ENCODE measurements around the gene ZBTB20. TPM values are rescaled to one million over a fixed set of nuclear protein-coding genes. Genes with fewer than 3 reads are reported as not detected.

Gene ZBTB20
- total RNA-seq, 6 experiments from 2014 or later = 8.0 to 14.1 (median 10.4) TPM

GRCh38 chr3:115151921-115152320 lies 4.8 kb upstream of the ZBTB20 start:
- peaks cover 2% of the 10 kb centered on the region for H3K27me3 Mint-ChIP-seq (ENCODE audit: insufficient read depth)
- no peaks in the 10 kb centered on the region for H3K9me3 Mint-ChIP-seq
- H3K36me3 Mint-ChIP-seq (ENCODE audit: low read depth) = no peaks in the 10 kb centered on the region
- H3K4me3 Mint-ChIP-seq = no peak overlapping the region
- no peak overlapping the region for H3K27ac Mint-ChIP-seq
- peaks cover 6% of the 10 kb centered on the region; the same call in 1 of the 2 replicates for H3K4me1 Mint-ChIP-seq (ENCODE audit: low read depth)
- no peak for DNase-seq
- TF ChIP-seq, protein P1, sequence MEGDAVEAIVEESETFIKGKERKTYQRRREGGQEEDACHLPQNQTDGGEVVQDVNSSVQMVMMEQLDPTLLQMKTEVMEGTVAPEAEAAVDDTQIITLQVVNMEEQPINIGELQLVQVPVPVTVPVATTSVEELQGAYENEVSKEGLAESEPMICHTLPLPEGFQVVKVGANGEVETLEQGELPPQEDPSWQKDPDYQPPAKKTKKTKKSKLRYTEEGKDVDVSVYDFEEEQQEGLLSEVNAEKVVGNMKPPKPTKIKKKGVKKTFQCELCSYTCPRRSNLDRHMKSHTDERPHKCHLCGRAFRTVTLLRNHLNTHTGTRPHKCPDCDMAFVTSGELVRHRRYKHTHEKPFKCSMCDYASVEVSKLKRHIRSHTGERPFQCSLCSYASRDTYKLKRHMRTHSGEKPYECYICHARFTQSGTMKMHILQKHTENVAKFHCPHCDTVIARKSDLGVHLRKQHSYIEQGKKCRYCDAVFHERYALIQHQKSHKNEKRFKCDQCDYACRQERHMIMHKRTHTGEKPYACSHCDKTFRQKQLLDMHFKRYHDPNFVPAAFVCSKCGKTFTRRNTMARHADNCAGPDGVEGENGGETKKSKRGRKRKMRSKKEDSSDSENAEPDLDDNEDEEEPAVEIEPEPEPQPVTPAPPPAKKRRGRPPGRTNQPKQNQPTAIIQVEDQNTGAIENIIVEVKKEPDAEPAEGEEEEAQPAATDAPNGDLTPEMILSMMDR (IDR thresholded peaks at IDR 0.05) = no peak

- H3K4me3 Mint-ChIP-seq = peak overlapping the region; percentile 91
- no peaks in the 10 kb centered on the region for H3K27me3 Mint-ChIP-seq (ENCODE audit: insufficient read depth)
- no peaks in the 10 kb centered on the region for H3K36me3 Mint-ChIP-seq (ENCODE audit: low read depth)
- peak overlapping the region; percentile 97 for H3K27ac Mint-ChIP-seq
- DNase-seq = no peak
- TF ChIP-seq, protein P1 (IDR thresholded peaks at IDR 0.05) = no peak
- peaks cover 23% of the 10 kb centered on the region for H3K4me1 Mint-ChIP-seq (ENCODE audit: low read depth)
- H3K9me3 Mint-ChIP-seq = no peaks in the 10 kb centered on the region
Observed at GRCh38 chr3:115148142-115148790, 1.2 kb upstream of the ZBTB20 start.

DNA sequence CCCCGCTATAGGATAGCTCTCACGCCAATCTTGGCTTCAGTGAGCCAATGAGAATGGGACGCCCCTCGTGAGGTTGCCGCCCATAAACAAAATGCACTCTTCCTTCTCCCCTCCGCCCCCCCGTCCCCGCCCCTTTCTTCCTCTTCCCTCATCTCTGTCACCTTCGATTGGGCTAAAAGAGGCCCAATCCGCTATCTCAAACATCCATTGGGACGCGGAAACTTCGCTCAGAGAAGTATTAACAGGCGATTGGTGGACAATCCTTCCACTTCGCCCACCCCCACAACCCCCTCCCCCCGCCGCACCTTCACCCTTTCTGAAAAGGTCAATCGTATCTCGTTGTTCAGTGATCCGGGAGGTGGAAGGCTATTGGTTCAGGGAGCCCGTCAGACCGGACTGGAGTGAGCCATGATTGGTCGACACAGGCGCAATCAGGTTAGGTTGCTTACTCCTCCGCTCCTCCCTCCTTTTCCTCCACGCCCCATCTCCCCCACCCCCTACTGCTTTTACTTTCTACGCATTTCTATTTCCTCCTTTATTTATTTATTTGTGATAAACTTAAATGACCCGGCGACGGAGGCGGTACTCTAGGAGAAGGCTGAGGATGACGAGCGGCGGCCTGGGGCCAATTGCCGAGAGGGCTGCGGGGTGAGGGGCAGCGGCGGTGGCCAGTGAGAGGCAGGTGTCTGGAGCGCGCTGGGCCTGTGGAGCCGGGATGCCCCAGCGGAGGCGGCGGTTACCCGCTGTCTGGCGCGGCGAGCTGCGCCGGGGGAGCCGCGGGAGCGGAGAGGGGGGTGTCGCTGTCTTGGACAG lies 447 bp upstream of the ZBTB20 start:
- Mint-ChIP-seq H3K4me1 (ENCODE audit: low read depth) (peaks cover 23% of the 10 kb centered on the region), H3K27ac (peak overlapping the region; percentile 97), H3K9me3 (no peaks in the 10 kb centered on the region), H3K4me3 (peak overlapping the region; percentile 91), H3K36me3 (ENCODE audit: low read depth) (no peaks in the 10 kb centered on the region), H3K27me3 (ENCODE audit: insufficient read depth) (no peaks in the 10 kb centered on the region)
- TF ChIP-seq, protein P1 (IDR thresholded peaks at IDR 0.05) = peak; percentile 14; the same call in 1 of the 2 replicates
- DNase-seq = peak; percentile 100

- Mint-ChIP-seq H3K36me3 (ENCODE audit: low read depth) (no peaks in the 10 kb centered on the region), H3K27ac (peak overlapping the region; percentile 99), H3K4me3 (peak overlapping the region; percentile 97), H3K27me3 (ENCODE audit: insufficient read depth) (no peaks in the 10 kb centered on the region), H3K9me3 (no peaks in the 10 kb centered on the region), H3K4me1 (ENCODE audit: low read depth) (peaks cover 23% of the 10 kb centered on the region)
- TF ChIP-seq, protein P1 (IDR thresholded peaks at IDR 0.05) = no peak
- peak; percentile 62 for DNase-seq
Observed at GRCh38 chr3:115146032-115146417, 1.1 kb downstream of the ZBTB20 start.

DNA sequence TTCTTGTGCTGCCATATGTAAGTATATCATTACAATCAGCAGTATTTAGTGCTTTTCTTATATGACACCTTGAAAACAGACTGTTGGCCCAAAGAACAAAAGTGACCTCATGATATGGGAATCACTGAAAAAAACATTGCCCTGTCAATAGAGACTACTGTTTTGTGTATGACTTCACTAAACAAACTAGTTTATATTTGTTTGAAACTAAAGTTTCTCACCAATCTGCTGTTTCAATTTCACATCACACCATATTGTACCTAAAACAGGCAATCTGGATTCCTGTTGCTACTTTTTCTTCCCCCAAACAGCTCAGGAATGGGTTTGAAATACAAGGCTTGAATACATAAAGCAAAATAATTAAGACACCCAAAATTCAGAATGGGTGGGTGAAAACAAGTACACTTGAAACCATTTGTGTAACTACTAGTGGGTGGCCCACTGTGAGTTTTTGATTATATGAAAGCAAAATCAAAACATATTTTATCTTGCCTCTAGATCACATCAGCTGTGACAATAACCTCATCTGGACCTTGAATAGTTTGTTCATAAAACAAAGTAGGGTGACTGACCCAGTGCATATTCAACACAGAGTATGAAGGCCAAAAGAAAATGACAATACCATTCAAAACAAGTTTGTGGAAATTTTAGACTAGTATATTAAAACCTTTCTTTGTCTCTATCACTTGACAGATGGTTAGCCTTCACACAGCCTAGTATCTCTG lies 5.9 kb downstream of the ZBTB20 start:
- Mint-ChIP-seq H3K4me1 (ENCODE audit: low read depth) (peaks cover 17% of the 10 kb centered on the region), H3K4me3 (no peak overlapping the region), H3K27me3 (ENCODE audit: insufficient read depth) (no peaks in the 10 kb centered on the region), H3K9me3 (no peaks in the 10 kb centered on the region), H3K36me3 (ENCODE audit: low read depth) (no peaks in the 10 kb centered on the region), H3K27ac (no peak overlapping the region)
- TF ChIP-seq, protein P1 (IDR thresholded peaks at IDR 0.05) = no peak
- no peak for DNase-seq

Measured in HFFc6 (cell line).